ENCODE measurements around the gene BRINP2.

Gene BRINP2

DNA sequence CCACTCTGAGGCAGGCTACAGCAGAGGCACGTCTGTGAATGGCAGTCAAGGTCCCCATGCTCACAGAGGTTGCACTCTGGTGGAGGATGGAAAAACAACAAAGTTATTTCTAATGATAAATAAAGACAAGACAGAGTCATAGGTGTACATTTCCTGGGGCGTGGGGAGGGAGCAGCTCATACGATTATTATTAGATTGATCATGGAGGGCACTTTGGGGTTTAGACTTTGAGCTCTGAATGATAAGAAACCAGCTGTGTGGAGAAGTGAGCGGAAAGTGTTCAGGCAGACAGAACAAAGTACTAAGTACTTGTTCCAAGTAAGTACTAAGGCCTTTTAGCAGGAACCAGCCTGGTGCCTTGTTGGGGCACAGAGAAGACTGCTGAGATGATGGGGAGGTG, 86.8 kb downstream of the BRINP2 start:
- DNase-seq = no peak

DNA sequence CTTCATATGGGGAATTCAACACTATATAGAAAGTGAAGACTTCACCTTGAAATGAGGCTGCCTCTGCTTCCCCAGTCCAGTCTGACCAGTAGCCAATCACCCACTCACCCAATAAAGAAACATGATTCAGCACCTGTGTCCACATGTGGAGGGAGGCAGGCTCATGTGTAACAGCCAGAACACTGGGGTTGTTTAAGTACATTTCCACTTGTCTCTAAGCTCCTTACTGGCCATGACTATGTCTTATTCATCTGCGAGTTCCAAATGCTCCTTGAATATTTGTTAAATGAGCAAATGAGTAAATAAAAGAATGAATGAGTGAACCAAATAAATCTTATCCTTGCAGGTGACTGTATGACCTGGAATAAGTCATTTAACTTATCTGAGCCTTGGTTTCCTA, 100.1 kb downstream of the BRINP2 start:
- DNase-seq = no peak

DNA sequence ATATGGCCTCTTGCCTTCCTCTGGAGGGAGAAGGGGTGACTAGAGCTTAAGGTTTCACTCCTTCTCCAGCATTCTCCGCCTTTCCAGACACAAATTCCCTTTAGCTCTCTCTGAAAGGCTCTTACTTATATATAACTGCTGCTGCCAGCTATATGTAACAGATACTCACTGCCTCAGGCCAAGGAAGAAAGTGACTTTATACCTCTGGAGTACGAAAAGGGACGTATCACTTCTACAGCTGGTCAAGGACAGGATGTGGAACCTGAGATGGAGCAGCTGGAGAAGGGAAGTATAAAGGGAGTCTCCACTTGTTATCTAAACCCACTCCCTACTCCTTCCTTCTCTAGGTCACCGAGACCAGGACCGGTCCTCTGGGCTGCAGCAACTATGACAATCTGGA, 102.4 kb downstream of the BRINP2 start:
- DNase-seq = no peak

DNA sequence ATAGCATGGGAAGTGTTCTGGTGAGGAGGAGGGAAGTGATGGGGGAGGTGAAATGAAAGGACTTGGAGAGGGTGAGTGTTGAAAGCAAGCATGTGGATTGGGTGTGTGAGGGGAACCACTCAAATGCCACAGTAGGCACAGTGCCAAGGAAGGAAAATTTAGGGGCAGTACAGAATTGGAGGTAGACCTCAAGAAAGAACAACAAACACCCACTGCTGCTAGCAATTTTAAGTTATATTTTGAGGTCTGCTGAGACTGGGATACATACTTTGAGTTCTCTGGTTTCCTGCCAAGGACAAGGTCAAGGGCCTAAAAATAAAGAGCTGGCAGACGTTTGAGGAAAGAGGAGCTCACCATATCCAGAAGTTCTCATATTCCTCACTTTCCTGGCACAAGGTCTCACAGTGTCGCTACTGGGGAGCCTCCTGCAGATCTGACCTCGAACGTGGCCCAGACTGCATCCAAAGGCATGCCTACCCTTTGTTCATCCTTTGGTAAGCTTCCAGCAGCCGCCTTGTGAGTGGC, 104.0 kb downstream of the BRINP2 start:
- DNase-seq = peak in 2 of 58 donors; percentile 3 to 15

DNA sequence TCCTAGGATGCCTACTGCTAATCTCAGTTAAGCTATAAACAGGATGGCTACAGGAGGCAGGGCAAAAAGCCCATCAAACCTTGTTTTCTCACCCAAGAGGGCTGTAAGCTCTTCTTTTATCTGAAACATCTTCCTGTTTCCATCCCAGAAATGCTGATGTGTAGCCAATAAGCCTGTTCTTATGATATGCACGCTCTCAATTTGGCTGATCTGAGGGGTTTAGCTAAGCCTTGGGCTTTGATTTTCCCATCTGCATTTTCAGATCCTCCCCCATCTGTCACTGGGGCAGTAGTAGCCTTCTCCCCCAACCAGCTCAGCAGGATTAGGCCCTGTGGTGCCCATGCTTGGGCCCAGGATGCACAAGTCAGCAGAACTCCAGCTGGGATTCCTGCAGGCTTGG, 105.0 kb downstream of the BRINP2 start:
- DNase-seq = no peak

- DNase-seq = peak in 1 of 58 donors; percentile 2
Observed at GRCh38 chr1:177278626-177279390, 108.0 kb downstream of the BRINP2 start.

GRCh38 chr1:177281901-177282300, 111.1 kb downstream of the BRINP2 start:
- DNase-seq = peak in 36 of 58 donors; percentile 3 to 70 (median 40)

DNA sequence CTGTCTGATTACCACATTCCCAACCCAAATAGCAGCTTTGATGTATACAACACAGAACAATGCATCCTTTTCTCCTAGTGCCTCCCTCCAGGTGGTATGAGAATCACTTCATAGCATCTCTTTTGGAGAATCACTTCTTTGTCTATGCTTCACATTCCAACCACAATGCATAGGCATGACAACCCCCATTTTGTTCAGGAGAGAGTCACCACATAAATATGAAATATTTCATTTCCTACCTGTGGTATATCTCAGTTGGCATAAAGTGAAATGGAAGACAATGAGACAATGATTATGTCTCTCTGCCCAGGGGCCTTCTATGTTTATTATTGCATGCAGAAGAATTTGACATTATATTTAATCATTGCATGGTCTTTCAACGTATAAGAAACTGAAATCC, 112.2 kb downstream of the BRINP2 start:
- no peak for DNase-seq

GRCh38 chr1:177283380-177283779, 112.6 kb downstream of the BRINP2 start:
- no peak for DNase-seq

DNA sequence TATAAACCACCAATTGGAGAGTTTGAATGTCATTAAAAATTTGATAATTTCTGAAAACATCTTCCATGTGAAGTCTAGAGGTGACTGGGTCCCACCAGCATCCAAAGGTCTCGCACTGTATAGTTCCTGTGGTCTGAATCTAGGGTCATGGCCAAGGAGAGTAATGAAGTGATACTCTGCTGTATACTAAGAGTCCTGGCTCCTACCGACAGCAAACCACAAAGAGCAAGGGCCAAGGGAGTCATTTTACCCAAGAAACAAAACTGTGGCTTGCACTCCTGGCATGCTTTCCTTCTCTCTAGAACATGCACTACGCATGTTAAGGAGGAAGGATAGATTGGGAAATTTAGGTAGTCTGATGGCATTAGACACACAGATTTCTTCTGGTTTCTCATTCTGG, 115.6 kb downstream of the BRINP2 start:
- no peak for DNase-seq

- no peak for DNase-seq
Observed at GRCh38 chr1:177287270-177287669, 116.5 kb downstream of the BRINP2 start.

GRCh38 chr1:177287994-177288393, 117.2 kb downstream of the BRINP2 start:
- no peak for DNase-seq

GRCh38 chr1:177289532-177289931, 118.8 kb downstream of the BRINP2 start:
- DNase-seq = no peak

GRCh38 chr1:177300431-177300830, 129.7 kb downstream of the BRINP2 start:
- no peak for DNase-seq

GRCh38 chr1:177301425-177302124, 130.8 kb downstream of the BRINP2 start:
- peak in 4 of 58 donors; percentile 8 to 48 (median 31) for DNase-seq

DNA sequence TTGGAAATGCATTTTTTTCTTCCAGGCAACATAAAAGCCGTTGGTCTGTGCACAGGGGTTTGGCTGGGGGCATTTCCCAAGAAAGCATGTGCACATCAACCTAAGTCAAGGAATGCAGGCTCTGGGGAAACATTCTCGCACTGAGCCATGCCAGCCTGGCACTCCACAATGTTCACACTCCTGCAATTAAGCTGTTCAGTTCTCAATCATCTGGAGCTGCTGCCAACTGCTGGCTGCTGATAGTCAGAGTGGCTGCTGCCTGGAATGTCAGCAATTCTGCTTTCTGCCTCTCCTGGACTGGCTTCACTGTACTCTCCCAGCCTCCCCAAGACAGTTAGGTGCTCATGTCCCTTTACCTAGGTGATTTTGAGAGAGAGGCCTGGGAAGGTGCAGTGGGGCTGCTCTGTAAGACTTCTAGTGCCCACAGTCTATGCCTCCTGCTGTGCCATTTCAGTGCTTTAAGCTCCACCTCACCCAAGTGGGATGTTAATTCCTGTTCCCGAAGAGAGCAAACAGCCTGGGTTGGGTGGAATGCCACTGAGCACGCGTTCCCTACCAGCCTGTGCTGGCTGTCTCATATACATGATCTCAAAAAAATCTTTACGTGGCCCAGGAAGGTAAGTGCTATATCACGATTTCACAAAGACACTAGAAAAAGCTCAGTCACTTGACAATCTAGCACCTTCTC, 131.7 kb downstream of the BRINP2 start:
- peak in 34 of 58 donors; percentile 7 to 73 (median 36) for DNase-seq

- DNase-seq = peak in 10 of 58 donors; percentile 2 to 42 (median 18)
Observed at GRCh38 chr1:177305040-177306018, 134.6 kb downstream of the BRINP2 start.

GRCh38 chr1:177306019-177306415, 135.3 kb downstream of the BRINP2 start:
- DNase-seq = peak in 1 of 58 donors; percentile 7

DNA sequence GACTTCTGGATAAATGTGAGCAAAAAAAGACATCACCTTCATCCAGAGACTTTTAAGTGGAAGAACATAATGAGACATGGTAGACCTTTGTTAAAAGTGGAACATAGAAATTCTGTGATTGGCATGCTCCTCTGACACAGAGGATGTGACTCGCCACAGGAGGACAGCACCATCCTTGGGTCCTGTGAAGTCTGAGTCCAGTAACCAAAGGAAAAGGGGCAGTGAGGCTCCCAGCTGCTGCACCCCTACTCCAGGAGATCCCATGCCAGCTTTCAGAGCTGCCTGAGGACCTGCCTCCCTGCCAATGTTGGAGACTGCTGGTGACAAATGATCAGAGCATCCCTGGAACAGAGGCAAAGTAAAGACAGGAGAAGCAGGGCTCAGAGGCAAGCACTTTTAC, 136.2 kb downstream of the BRINP2 start:
- DNase-seq = peak in 11 of 58 donors; percentile 4 to 35 (median 18)

- DNase-seq = no peak
Observed at GRCh38 chr1:177307771-177308170, 137.0 kb downstream of the BRINP2 start.

GRCh38 chr1:177309880-177310279, 139.1 kb downstream of the BRINP2 start:
- peak in 5 of 58 donors; percentile 32 to 51 (median 42) for DNase-seq

All from anterior cingulate cortex (tissue), 58 donors.